ENCODE results near the gene XRCC5.

XRCC5 gene

DNA sequence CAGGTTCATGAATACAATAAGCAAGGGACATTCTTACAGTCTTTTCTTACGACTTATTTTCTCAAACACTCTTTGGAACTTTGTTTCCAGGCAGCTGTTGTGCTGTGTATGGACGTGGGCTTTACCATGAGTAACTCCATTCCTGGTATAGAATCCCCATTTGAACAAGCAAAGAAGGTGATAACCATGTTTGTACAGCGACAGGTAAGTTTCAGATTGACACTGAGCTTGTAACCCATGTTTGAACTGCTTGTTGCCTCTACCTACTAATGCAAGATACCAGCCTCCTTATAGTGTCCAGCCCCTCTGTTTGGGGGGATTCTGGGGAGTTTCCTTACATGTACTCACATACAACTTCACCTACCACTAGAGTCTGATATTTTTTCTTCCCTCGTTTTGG, 3.8 kb downstream of the XRCC5 start:
- Histone ChIP-seq H3K79me2 (ENCODE audit: insufficient read depth, low read length) (peaks cover 56% of the 10 kb centered on the region), H3K4me2 (ENCODE audit: low read length) (0 out of 2 replicates have a peak overlapping the region, but pooled peaks have one; percentile 2), H2AFZ (ENCODE audit: low read length) (no peak overlapping the region), H3K27me3 (ENCODE audit: insufficient read depth, low read length) (no peaks in the 10 kb centered on the region), H3K27ac (ENCODE audit: low read depth, low read length, poor library complexity, severe bottlenecking) (no peak overlapping the region), H3K9me2 (ENCODE audit: low read depth, low read length) (no peaks in the 10 kb centered on the region), H3K9me3 (ENCODE audit: low read length) (no peaks in the 10 kb centered on the region), H3K4me3 (ENCODE audit: low read depth, low read length, poor library complexity, severe bottlenecking) (no peak overlapping the region), H3K4me1 (ENCODE audit: insufficient read depth, low read length, severe bottlenecking) (peaks cover 52% of the 10 kb centered on the region), H3K9ac (ENCODE audit: low read length) (no peak overlapping the region), H4K20me1 (ENCODE audit: insufficient read depth, low read length) (no peaks in the 10 kb centered on the region), H3K36me3 (ENCODE audit: insufficient read depth, low read length) (peaks cover 74% of the 10 kb centered on the region), H3F3A (ENCODE audit: insufficient read depth, low read length) (0 out of 2 replicates have a peak, but pooled peaks cover 7% of the 10 kb centered on the region)
- no peak for TF ChIP-seq EZH2 (IDR thresholded peaks at IDR 0.05; ENCODE audit: borderline replicate concordance, low read length)
- TF ChIP-seq, protein P1, sequence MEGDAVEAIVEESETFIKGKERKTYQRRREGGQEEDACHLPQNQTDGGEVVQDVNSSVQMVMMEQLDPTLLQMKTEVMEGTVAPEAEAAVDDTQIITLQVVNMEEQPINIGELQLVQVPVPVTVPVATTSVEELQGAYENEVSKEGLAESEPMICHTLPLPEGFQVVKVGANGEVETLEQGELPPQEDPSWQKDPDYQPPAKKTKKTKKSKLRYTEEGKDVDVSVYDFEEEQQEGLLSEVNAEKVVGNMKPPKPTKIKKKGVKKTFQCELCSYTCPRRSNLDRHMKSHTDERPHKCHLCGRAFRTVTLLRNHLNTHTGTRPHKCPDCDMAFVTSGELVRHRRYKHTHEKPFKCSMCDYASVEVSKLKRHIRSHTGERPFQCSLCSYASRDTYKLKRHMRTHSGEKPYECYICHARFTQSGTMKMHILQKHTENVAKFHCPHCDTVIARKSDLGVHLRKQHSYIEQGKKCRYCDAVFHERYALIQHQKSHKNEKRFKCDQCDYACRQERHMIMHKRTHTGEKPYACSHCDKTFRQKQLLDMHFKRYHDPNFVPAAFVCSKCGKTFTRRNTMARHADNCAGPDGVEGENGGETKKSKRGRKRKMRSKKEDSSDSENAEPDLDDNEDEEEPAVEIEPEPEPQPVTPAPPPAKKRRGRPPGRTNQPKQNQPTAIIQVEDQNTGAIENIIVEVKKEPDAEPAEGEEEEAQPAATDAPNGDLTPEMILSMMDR (IDR thresholded peaks at IDR 0.05; ENCODE audit: low read length) = no peak

DNA sequence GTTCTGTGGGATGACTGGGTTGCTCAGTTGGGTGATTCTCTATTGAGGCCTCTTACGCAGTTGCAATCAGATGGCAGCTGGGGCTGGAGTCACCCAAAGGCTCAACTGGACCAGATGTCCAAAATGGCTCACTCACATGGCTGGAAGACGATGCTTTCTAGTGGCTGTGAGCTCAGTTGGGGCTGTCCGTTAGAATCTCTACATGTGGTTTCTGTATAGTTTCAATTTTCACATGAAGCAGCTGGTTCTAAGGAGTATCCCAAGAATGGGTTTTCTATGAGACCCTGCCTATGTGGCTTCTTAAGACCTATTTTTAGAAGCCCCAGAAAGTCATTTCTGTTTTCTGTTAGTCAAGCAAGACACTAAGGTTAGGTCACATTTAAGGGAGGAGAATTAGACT, 4.4 kb downstream of the XRCC5 start:
- TF ChIP-seq, protein P1 (IDR thresholded peaks at IDR 0.05; ENCODE audit: low read length) = no peak
- TF ChIP-seq EZH2 (IDR thresholded peaks at IDR 0.05; ENCODE audit: borderline replicate concordance, low read length) = no peak
- H3F3A ChIP-seq (ENCODE audit: insufficient read depth, low read length) = 0 out of 2 replicates have a peak, but pooled peaks cover 7% of the 10 kb centered on the region
- no peaks in the 10 kb centered on the region for H3K9me3 ChIP-seq (ENCODE audit: low read length)
- peaks cover 80% of the 10 kb centered on the region for H3K36me3 ChIP-seq (ENCODE audit: insufficient read depth, low read length)
- H3K4me3 ChIP-seq (ENCODE audit: low read depth, low read length, poor library complexity, severe bottlenecking) = no peak overlapping the region
- H3K9me2 ChIP-seq (ENCODE audit: low read depth, low read length) = no peaks in the 10 kb centered on the region
- H3K4me1 ChIP-seq (ENCODE audit: insufficient read depth, low read length, severe bottlenecking) = peaks cover 48% of the 10 kb centered on the region
- no peak overlapping the region for H3K4me2 ChIP-seq (ENCODE audit: low read length)
- H4K20me1 ChIP-seq (ENCODE audit: insufficient read depth, low read length) = no peaks in the 10 kb centered on the region
- no peaks in the 10 kb centered on the region for H3K27me3 ChIP-seq (ENCODE audit: insufficient read depth, low read length)
- H3K9ac ChIP-seq (ENCODE audit: low read length) = no peak overlapping the region
- no peak overlapping the region for H2AFZ ChIP-seq (ENCODE audit: low read length)
- peaks cover 56% of the 10 kb centered on the region for H3K79me2 ChIP-seq (ENCODE audit: insufficient read depth, low read length)
- peak overlapping the region; percentile 15 for H3K27ac ChIP-seq (ENCODE audit: low read depth, low read length, poor library complexity, severe bottlenecking)

DNA sequence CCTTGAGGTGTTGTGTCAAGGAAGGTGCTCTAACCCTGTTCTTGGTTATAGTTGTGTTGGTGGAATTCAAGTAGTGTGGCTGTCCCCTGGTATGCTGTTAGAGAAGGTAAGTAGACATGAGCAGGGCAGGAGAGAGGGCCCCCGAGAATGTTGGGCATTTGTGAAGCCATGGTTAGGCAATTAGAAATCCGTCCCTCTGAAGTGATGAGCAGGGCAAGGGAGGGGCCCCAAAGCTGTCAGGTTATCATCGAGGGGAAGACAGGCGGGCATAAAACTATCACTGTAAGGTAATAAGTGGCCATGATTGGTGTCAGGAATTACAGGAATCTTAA, 5.2 kb downstream of the XRCC5 start:
- peak overlapping the region; percentile 15 for H3K27ac ChIP-seq (ENCODE audit: low read depth, low read length, poor library complexity, severe bottlenecking)
- no peak overlapping the region for H3K9ac ChIP-seq (ENCODE audit: low read length)
- 0 out of 2 replicates have a peak, but pooled peaks cover 7% of the 10 kb centered on the region for H3F3A ChIP-seq (ENCODE audit: insufficient read depth, low read length)
- no peaks in the 10 kb centered on the region for H4K20me1 ChIP-seq (ENCODE audit: insufficient read depth, low read length)
- no peaks in the 10 kb centered on the region for H3K27me3 ChIP-seq (ENCODE audit: insufficient read depth, low read length)
- H3K79me2 ChIP-seq (ENCODE audit: insufficient read depth, low read length) = peaks cover 55% of the 10 kb centered on the region
- H3K36me3 ChIP-seq (ENCODE audit: insufficient read depth, low read length) = peaks cover 88% of the 10 kb centered on the region
- no peaks in the 10 kb centered on the region for H3K9me2 ChIP-seq (ENCODE audit: low read depth, low read length)
- H3K9me3 ChIP-seq (ENCODE audit: low read length) = no peaks in the 10 kb centered on the region
- H3K4me2 ChIP-seq (ENCODE audit: low read length) = peak overlapping the region; percentile 2; the same call in 1 of the 2 replicates
- TF ChIP-seq EZH2 (IDR thresholded peaks at IDR 0.05; ENCODE audit: borderline replicate concordance, low read length) = no peak
- TF ChIP-seq, protein P1 (IDR thresholded peaks at IDR 0.05; ENCODE audit: low read length) = no peak
- H3K4me3 ChIP-seq (ENCODE audit: low read depth, low read length, poor library complexity, severe bottlenecking) = no peak overlapping the region
- no peak overlapping the region for H2AFZ ChIP-seq (ENCODE audit: low read length)
- H3K4me1 ChIP-seq (ENCODE audit: insufficient read depth, low read length, severe bottlenecking) = peaks cover 46% of the 10 kb centered on the region

Data from OCI-LY1 (cell line).